NCI-H2227 (cell line): Measurements from ENCODE around the gene MATN3.

Source experiments
- DNase-seq: peaks from one replicate; lab custom pipeline; 2025; ENCODE audit not compliant: unreplicated experiment; lab: John Stamatoyannopoulos, UW

MATN3 gene

DNA sequence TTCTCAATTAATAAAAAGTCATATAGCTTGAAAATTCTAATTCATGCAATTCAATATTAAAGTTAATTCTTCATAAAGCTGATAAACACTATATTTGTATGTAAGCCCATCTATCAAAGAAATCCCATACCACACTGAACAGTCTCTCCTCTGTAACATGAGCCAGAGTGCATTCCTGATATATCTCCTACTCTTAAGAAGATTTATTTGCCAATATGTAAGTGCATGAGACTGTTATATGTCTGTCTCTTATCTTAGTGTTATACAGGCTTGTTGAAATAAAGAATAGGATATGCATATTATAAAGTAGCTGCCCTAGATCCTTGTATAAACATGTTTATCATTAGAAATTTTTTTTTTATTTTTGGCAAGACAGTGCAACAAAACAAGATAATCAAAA lies 70.3 kb downstream of the MATN3 start:
- no peak for DNase-seq
